Loucy (cell line): ENCODE data around the gene ZBED5.

Source experiments
- CTCF ChIP-seq: fragments of 200-600 bp; sonication (generic); conservative IDR thresholded peaks from 2 replicates; pipeline ENCODE4 v1.5.1; 2014; ENCODE audit warnings: mild to moderate bottlenecking, antibody characterized with exemption, low read length
- EZH2phosphoT487 ChIP-seq: fragments of 200-600 bp; IDR thresholded peaks from 2 replicates; pipeline ENCODE4 v1.6.1; 2018; ENCODE audit warnings: antibody characterized with exemption, mild to moderate bottlenecking, moderate library complexity, borderline replicate concordance

GRCh38 chr11:10891151-10891720, 33.4 kb upstream of the ZBED5 start:
- no peak for TF ChIP-seq CTCF
- no peak for TF ChIP-seq EZH2phosphoT487
